Measurements from ENCODE around the gene ZSCAN12. TPM values are rescaled to one million over a fixed set of nuclear protein-coding genes. Genes with fewer than 3 reads are reported as not detected.

ZSCAN12 gene
- total and polyA plus RNA-seq, 2 of the 13 experiments (the other 11 are each of a cell fraction or from before 2014, with no cell fraction given), result 2.8 to 8.9 TPM

GRCh38 chr6:28423546-28423945, 24.0 kb upstream of the ZSCAN12 start:
- ATAC-seq, result no peak
- in situ Hi-C loops (cut with HindIII; ENCODE audit: extremely low pct_ligation_motif_present, low pct_unique_long_range_greater_than_20kb), result no loop called here
- WGBS (ENCODE audit: low lambda C conversion rate), result 20% methylated on average over 1 of the region's 1 CpG
- FAIRE-seq, result no peak
- ChIA-PET POLR2A (no interaction called here), CTCF (ENCODE audit: low intra/inter-chr PET ratio, low total read pairs) (no interaction called here)
- Histone ChIP-seq H3K79me2 (ENCODE audit: insufficient read depth, low read length) (no peaks in the 10 kb centered on the region), H3K9me3 (ENCODE audit: low read length) (no peaks in the 10 kb centered on the region), H4K20me1 (ENCODE audit: insufficient read depth, low read length) (no peaks in the 10 kb centered on the region), H3K27ac (ENCODE audit: extremely low read length, insufficient read depth, low read length) (no peak overlapping the region), H3K9ac (ENCODE audit: insufficient read depth, low read depth, low read length) (no peak overlapping the region), H3K27me3 (ENCODE audit: control insufficient read depth in 1 of 2, insufficient read depth in 2 of 2, low read length in 2 of 2) (no peaks in the 10 kb centered on the region), H3K36me3 (replicated peaks in 1 of 2; ENCODE audit: control insufficient read depth in 1 of 2, insufficient read depth in 2 of 2, low read length in 2 of 2) (no peaks in the 10 kb centered on the region), H3K4me3 (replicated peaks in 1 of 3; ENCODE audit: insufficient read depth in 1 of 3, low read depth in 2 of 3, low read length in 3 of 3) (no peak overlapping the region), H2AFZ (ENCODE audit: low read length) (no peak overlapping the region), H3K4me2 (ENCODE audit: low read depth, low read length) (no peak overlapping the region), H3K4me1 (ENCODE audit: insufficient read depth, low read length) (0 out of 2 replicates have a peak, but pooled peaks cover 4% of the 10 kb centered on the region)
- intact Hi-C loops (cut with micrococcal nuclease; ENCODE audit: unreplicated experiment), result no loop called here
- DNase-seq (ENCODE audit: low spot score), result no peak
- TF ChIP-seq ZFY (CRISPR knock-in tag; IDR thresholded peaks at IDR 0.05) (no peak), SMARCE1 (IDR thresholded peaks at IDR 0.05; ENCODE audit: borderline replicate concordance) (no peak), ZNF276 (CRISPR knock-in tag; IDR thresholded peaks at IDR 0.05; ENCODE audit: low read depth) (no peak)
- TF ChIP-seq, protein P1, sequence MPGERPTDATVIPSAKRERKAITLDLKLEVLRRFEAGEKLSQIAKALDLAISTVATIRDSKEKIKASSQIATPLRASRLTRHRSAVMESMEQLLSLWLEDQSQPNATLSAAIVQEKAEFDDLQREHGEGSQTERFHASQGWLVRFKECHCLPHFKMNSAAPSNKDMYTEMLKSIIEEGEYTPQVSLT (CRISPR knock-in tag; IDR thresholded peaks at IDR 0.05; ENCODE audit: borderline replicate concordance, low read depth), result no peak
- TF ChIP-seq, protein P2, sequence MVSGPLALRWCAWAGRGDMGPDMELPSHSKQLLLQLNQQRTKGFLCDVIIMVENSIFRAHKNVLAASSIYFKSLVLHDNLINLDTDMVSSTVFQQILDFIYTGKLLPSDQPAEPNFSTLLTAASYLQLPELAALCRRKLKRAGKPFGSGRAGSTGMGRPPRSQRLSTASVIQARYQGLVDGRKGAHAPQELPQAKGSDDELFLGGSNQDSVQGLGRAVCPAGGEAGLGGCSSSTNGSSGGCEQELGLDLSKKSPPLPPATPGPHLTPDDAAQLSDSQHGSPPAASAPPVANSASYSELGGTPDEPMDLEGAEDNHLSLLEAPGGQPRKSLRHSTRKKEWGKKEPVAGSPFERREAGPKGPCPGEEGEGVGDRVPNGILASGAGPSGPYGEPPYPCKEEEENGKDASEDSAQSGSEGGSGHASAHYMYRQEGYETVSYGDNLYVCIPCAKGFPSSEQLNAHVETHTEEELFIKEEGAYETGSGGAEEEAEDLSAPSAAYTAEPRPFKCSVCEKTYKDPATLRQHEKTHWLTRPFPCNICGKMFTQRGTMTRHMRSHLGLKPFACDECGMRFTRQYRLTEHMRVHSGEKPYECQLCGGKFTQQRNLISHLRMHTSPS (CRISPR knock-in tag; IDR thresholded peaks at IDR 0.05; ENCODE audit: low read depth), result no peak
- no TSS peak for BruUV-seq (replicated peaks)

Measured in HepG2 (cell line).